Effector memory CD4-positive, alpha-beta T cell (primary cell): ENCODE results near the gene EXD3.
A peak's percentile ranks its signal among the peaks of the same experiment; 100 is the strongest.

Experiments
- DNase-seq, 3 donors: peaks; one replicate each; pipeline ENCODE4 v3.0.0-alpha.2; 2020
- H3K27ac ChIP-seq: 2 replicates; pipeline ENCODE4 v1.7.0; 2013; ENCODE audit warnings: mild to moderate bottlenecking, low read length, moderate library complexity; ENCODE audit not compliant: insufficient read depth, poor library complexity, severe bottlenecking
- H3K27me3 ChIP-seq: replicated peaks from 2 replicates; pipeline ENCODE4 v1.7.0; 2013; ENCODE audit warnings: mild to moderate bottlenecking, low read length; ENCODE audit not compliant: insufficient read depth, control insufficient read depth, poor library complexity, severe bottlenecking
- H3K36me3 ChIP-seq: 2 replicates; pipeline ENCODE4 v1.7.0; 2013; ENCODE audit warnings: mild to moderate bottlenecking, low read length, moderate library complexity; ENCODE audit not compliant: control insufficient read depth, insufficient read depth
- H3K4me1 ChIP-seq: 2 replicates; pipeline ENCODE4 v1.7.0; 2013; ENCODE audit warnings: low read length, mild to moderate bottlenecking; ENCODE audit not compliant: control insufficient read depth, insufficient read depth, poor library complexity, severe bottlenecking
- H3K4me3 ChIP-seq: 2 replicates; pipeline ENCODE4 v1.7.0; 2013; ENCODE audit warnings: low read length, low read depth, mild to moderate bottlenecking; ENCODE audit not compliant: insufficient read depth, poor library complexity, severe bottlenecking
- H3K9me3 ChIP-seq: 2 replicates; pipeline ENCODE4 v1.7.0; 2013; ENCODE audit warnings: mild to moderate bottlenecking, low read length, moderate library complexity; ENCODE audit not compliant: control insufficient read depth

EXD3 gene

DNA sequence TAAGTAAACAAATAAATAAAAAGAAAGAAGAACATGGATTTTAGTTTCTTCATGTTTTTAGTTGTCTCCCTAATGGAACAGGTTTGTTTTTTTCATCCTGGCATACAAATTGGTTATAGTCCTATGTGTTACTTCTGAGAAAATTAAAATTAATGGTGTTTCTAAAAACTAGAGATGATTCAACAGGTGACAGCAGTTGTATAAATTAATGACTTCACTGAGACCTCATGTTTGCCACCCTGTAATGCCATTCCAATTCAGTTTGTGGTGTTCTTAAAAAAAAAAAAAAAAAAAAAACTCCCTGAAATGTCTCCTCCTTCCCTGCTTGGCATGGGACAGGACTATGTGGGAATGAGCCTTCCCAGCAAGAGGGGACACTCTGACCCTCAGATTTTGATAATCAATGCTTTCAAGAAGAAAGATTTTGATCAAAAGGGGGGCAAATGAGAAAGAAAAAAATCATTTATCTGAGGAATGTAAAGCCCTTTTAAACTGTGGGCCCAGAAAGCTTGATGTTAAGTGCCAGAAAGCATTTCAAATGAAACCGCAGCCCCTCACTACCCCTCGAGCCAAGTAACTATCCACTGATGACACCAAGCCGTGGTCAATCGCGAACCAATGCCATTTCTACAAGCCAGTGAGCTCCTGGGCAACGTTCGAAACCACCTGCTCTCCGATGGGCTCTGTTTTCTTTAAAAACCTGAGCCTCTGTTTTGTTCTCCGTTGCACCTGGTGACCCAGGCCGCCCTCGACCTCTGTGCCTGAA, 941 bp downstream of the EXD3 start:
- Histone ChIP-seq H3K27ac (no peak overlapping the region), H3K4me3 (peak overlapping the region; percentile 57), H3K27me3 (no peaks in the 10 kb centered on the region), H3K4me1 (peaks cover 12% of the 10 kb centered on the region), H3K36me3 (no peaks in the 10 kb centered on the region), H3K9me3 (no peaks in the 10 kb centered on the region)
- DNase-seq = no peak

DNA sequence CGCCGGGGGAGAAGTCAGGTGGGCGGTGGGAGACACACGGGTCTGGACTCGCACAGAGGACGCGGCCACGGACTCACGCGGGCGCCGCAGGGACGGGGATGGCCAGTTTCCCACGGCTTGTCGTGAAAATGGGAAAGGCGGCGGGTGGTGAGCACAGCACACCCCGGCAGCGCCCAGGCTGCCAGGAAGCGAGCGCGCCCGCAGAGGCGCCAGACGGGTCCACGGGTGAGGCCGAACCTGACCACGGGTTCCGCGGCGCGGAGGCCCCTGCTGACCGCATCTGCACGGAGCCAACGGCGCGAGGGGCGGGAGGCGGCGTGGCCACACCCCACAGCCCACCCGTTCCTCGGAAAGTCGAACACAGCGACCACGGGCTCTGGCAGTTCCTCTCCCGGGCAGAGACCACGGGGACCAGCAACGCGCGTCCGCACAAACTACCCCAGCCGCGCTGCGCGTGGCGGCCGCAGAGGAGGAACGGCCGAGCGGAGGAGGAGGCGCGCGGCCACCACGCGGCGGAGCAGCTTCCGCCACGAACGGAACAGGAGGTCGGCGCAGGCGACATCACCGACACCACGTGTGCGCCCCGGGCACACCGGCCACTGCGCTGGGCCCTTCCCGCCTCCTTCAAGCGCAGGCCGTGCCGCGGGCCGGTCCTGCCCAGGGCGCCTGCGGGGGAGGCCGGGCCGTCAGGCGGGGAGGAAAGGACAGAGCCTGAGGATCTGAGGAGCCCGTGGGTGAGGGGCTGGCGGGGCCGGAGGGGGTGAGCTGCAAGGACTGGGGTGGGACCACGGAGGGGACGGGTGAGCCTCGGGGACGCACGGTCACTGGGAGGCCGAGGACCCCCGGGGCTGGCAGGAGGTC, 5.6 kb downstream of the EXD3 start:
- Histone ChIP-seq H3K36me3 (no peaks in the 10 kb centered on the region), H3K4me1 (peaks cover 6% of the 10 kb centered on the region), H3K4me3 (peak overlapping the region; percentile 42), H3K27me3 (no peaks in the 10 kb centered on the region), H3K27ac (no peak overlapping the region), H3K9me3 (no peaks in the 10 kb centered on the region)
- DNase-seq = no peak

DNA sequence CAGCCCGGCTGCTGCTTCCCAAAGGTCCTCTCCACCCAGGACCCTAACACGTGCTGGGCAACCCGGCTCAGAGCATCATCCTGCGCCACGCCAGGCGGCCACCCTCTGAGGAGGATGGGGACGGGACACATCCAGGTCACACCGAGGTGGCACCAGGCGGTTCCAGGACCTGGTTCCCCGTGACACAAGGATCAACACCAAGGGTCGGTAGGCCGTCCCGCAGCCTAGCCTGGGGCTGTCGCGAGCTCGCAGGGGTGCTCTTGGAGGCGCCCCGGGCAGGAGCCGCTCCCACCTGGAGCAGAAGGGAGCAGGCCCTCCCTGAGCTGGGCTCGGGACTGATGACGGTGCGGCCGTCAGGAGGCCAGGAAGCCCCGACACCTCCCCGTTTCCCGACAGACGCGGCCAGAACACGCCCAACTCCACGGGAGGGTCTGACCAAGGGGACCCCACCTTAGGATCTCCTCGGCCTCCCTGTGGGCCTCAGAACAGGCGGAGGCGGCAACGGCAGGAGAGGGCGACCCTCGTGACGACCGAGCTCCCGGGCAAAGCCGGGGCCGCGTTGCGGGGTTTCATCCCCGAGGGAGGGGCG, 6.3 kb downstream of the EXD3 start:
- no peaks in the 10 kb centered on the region for H3K9me3 ChIP-seq
- no peak for DNase-seq
- H3K36me3 ChIP-seq = no peaks in the 10 kb centered on the region
- peaks cover 4% of the 10 kb centered on the region for H3K4me1 ChIP-seq
- H3K27me3 ChIP-seq = no peaks in the 10 kb centered on the region
- H3K4me3 ChIP-seq = no peak overlapping the region
- no peak overlapping the region for H3K27ac ChIP-seq

DNA sequence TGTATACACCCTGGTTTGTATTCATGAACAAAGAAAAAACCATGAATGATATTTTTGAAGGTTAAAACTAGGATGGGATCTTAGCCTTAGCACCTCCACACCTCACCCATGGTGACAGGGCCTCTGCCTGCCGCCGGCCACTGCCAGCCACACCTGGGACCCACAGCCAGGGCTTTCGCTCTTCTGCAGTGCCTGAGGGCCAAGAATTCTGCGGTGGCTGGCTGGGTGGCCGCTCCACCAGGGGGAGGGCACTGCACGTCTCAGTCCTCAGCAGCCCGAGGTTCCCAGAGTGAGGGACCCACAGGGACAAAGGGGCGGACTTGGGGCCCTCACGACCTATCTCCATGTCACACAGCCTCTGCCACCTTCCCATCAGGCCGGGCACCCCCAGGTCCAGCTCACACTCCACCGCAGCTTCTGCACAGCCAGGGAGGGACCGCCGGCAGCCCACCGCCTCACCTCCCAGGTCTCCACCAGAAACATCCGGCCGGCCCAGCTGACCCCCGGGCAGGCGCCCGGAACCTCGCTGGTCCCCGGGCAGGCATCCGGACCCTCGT, 6.9 kb downstream of the EXD3 start:
- no peaks in the 10 kb centered on the region for H3K27me3 ChIP-seq
- no peak for DNase-seq
- no peaks in the 10 kb centered on the region for H3K9me3 ChIP-seq
- no peak overlapping the region for H3K27ac ChIP-seq
- H3K4me3 ChIP-seq = no peak overlapping the region
- H3K36me3 ChIP-seq = no peaks in the 10 kb centered on the region
- peaks cover 8% of the 10 kb centered on the region for H3K4me1 ChIP-seq

DNA sequence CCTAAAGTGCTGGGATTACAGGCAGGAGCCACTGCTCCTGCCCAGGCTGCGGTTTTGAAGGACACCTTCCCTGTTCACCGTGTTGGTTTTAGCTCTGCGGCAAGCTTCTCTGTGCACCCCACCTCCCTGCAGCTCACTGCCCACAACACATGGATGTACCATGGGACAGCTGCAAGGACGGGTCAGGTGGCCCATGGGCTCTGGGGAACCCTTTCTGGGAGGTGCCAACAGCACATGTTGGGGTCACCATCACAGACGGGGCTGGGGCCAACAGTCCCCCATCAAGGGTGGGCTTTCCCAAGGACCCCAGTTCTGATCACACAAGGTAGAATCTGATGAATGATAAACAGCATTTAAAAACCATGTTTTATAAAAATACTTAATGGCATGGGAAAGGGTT, 7.5 kb downstream of the EXD3 start:
- Histone ChIP-seq H3K4me1 (peaks cover 14% of the 10 kb centered on the region), H3K27ac (no peak overlapping the region), H3K27me3 (no peaks in the 10 kb centered on the region), H3K4me3 (no peak overlapping the region), H3K36me3 (no peaks in the 10 kb centered on the region), H3K9me3 (no peaks in the 10 kb centered on the region)
- DNase-seq = no peak

DNA sequence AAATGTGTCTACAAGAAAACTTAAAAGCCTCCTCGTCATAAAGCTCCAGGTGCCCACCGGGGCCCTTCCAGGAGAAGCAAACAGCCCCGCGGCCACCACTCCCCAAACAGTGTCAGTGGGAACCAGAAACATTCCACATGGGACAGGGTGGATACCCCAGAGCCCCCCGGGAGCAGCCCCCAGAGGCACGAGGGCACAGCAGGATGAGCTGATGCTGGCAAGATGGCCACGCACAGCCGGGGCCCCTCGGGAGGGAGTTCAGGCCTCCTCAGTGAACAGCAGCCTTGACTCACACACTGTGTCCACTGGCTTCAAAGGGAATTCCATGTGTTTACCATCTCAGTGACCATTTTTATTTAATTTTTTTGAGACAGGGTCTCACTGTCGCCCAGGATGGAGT, 10.5 kb downstream of the EXD3 start:
- no peaks in the 10 kb centered on the region for H3K36me3 ChIP-seq

DNA sequence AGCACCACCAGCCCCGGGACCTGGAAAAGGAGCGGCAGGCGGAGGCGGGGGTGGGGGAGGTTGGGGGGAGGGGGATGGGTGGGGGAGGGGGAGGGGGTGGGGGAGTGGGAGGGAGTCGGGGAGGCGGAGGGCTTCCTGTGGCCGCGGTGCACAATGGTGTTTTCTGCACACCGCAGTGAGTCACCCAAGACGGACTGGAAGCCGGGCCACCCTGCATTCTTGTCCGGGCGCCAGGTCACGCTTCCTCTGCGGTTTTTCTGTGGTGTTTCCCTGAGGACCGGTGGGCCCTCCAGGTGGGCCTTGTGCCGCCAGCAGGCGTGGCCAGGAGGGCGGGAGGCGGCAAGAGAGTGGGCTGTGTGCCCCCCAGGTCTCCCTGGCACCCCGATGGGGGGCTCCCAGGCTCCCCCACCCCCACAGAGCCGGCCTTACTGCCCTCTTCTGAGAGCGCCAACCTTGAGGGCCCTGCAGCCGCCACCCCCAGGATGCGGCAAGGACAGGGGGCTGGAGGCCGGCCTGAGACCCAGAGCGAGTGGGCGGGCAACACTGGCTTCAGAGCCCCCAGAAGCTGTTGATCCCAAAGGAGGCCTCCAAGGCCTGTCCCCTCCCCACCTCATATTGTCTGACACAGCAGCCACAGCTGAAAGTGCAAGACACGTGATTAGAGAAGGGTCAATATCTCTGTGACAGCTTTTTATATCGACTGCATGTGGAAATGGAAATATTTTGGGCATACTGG, 11.1 kb downstream of the EXD3 start:
- peaks cover 24% of the 10 kb centered on the region for H3K4me1 ChIP-seq
- no peaks in the 10 kb centered on the region for H3K27me3 ChIP-seq
- H3K36me3 ChIP-seq = no peaks in the 10 kb centered on the region
- no peak overlapping the region for H3K27ac ChIP-seq
- no peak for DNase-seq
- H3K4me3 ChIP-seq = no peak overlapping the region
- no peaks in the 10 kb centered on the region for H3K9me3 ChIP-seq

More for the DNA sequence above, 10.5 kb downstream of the EXD3 start:
- no peak overlapping the region for H3K4me3 ChIP-seq
- H3K27ac ChIP-seq = no peak overlapping the region
- no peak for DNase-seq
- H3K9me3 ChIP-seq = no peaks in the 10 kb centered on the region
- H3K27me3 ChIP-seq = no peaks in the 10 kb centered on the region
- peaks cover 17% of the 10 kb centered on the region for H3K4me1 ChIP-seq

DNA sequence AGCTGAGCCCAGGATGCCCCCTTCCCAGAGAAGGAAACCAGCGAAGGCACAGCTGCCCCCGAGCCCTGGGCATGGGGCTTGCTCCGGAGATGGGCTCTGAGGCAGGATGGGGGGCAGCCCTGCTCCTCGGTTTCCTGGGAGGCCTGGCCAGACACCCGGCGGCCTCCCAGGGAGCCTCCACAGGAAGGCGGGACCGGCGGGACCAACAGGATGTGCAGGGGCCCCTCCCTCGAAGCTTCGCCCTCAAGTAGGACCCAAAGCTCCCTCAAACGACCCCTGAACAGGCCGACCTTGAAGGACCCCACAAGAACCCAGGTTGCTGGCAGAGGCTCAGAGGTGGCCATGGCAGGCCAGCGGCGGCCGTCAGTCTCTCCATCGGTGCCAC, 11.7 kb downstream of the EXD3 start:
- DNase-seq = no peak
- H3K27me3 ChIP-seq = no peaks in the 10 kb centered on the region

DNA sequence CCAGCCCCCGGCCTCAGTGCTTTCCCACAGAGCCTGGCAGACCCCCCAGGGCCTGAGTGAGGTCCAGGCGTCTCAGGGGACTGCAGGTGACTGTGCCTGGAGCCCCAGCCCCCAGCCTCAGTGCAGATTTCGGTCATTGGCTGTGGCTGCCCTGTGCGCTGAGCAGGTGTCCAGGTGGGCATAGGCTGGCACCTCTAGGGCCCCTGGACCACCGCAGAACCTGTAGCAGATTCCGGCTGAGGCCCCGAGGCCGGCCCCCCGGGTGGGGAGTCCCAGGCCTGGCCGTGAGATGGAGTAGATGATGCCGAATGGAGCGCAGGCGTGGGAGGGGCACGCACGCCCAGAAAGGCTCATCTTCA, 12.1 kb downstream of the EXD3 start:
- H3K4me1 ChIP-seq = peaks cover 29% of the 10 kb centered on the region
- no peaks in the 10 kb centered on the region for H3K27me3 ChIP-seq
- no peaks in the 10 kb centered on the region for H3K36me3 ChIP-seq
- no peak overlapping the region for H3K27ac ChIP-seq
- H3K9me3 ChIP-seq = no peaks in the 10 kb centered on the region
- no peak overlapping the region for H3K4me3 ChIP-seq
- DNase-seq = no peak

More for the DNA sequence above, 11.7 kb downstream of the EXD3 start:
- Histone ChIP-seq H3K4me1 (peaks cover 29% of the 10 kb centered on the region), H3K9me3 (no peaks in the 10 kb centered on the region), H3K27ac (no peak overlapping the region), H3K36me3 (no peaks in the 10 kb centered on the region), H3K4me3 (peak overlapping the region; percentile 22)
